ENCODE results near the gene PPP1R2B. TPM values are rescaled to one million over a fixed set of nuclear protein-coding genes. Genes with fewer than 3 reads are reported as not detected.

Gene PPP1R2B
- total RNA-seq, 4 donors from 2014 or later: not detected

DNA sequence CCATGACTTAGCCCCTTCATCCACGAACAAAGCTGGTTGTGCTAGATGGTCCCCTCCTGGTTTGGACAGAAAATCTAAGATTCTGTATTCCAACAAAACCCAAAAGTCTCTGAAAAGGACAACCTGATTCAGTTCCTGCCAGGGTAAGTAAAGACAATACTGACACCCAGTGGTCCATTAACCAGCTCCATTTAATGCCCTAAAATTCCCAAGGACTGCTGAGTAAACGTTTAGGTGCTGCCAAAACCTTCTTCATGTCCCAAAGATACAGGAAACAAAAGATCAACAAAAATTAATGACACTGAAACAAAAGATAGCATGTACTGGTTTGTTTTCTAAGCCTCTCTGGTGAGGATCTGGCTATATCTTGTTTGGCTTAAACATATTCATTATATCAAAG lies 25.3 kb upstream of the PPP1R2B start:
- H3K4me1 ChIP-seq: no peaks in the 10 kb centered on the region
- intact Hi-C loops (cut with DNase I): loop anchor here (2.0 to 10.0 kb wide), 2 partner anchors 880 to 1680 kb away; no protein-coding TSS in a partner anchor
- no peaks in the 10 kb centered on the region for H3K27me3 ChIP-seq
- H3K9me3 ChIP-seq: no peaks in the 10 kb centered on the region
- TF ChIP-seq EP300 (IDR thresholded peaks at IDR 0.05) (no peak), POLR2A (IDR thresholded peaks at IDR 0.05; ENCODE audit: low read depth) (no peak), POLR2AphosphoS5 (IDR thresholded peaks at IDR 0.05) (no peak)
- TF ChIP-seq, protein P1, sequence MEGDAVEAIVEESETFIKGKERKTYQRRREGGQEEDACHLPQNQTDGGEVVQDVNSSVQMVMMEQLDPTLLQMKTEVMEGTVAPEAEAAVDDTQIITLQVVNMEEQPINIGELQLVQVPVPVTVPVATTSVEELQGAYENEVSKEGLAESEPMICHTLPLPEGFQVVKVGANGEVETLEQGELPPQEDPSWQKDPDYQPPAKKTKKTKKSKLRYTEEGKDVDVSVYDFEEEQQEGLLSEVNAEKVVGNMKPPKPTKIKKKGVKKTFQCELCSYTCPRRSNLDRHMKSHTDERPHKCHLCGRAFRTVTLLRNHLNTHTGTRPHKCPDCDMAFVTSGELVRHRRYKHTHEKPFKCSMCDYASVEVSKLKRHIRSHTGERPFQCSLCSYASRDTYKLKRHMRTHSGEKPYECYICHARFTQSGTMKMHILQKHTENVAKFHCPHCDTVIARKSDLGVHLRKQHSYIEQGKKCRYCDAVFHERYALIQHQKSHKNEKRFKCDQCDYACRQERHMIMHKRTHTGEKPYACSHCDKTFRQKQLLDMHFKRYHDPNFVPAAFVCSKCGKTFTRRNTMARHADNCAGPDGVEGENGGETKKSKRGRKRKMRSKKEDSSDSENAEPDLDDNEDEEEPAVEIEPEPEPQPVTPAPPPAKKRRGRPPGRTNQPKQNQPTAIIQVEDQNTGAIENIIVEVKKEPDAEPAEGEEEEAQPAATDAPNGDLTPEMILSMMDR (IDR thresholded peaks at IDR 0.05): peak; percentile 49 to 66 (median 52)
- no peak overlapping the region for H3K4me3 ChIP-seq
- no peaks in the 10 kb centered on the region for H3K36me3 ChIP-seq
- H3K27ac ChIP-seq (replicated peaks in 1 of 4): no peak overlapping the region
- 24% methylated on average over 2 of the region's 2 CpGs for WGBS
- DNase-seq (ENCODE audit: extremely low spot score): no peak

DNA sequence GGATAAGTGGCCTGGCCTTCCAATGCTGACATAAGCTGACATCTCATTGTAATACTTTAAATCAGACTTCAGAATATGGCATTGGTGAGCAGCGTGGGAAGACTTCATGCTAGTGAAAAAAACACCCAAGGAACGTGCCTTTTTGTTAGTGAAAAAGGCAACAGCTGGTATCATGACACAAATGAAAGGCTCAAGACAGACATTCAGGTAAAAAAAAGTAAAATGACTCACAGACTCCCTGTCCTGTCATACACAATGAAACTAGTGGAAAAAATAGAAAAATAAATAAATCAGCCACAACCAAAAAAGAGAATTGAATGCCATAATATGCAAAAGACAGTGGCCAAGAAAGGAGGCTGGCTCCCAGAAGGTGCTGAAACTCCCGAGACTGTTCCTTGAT lies 24.4 kb upstream of the PPP1R2B start:
- DNase-seq (ENCODE audit: extremely low spot score): no peak
- intact Hi-C loops (cut with DNase I): loop anchor here (2.0 to 10.0 kb wide), 2 partner anchors 881 to 1681 kb away; no protein-coding TSS in a partner anchor
- Histone ChIP-seq H3K27ac (replicated peaks in 1 of 4) (no peak overlapping the region), H3K27me3 (no peaks in the 10 kb centered on the region), H3K9me3 (no peaks in the 10 kb centered on the region), H3K4me3 (no peak overlapping the region), H3K36me3 (no peaks in the 10 kb centered on the region), H3K4me1 (no peaks in the 10 kb centered on the region)
- TF ChIP-seq POLR2A (IDR thresholded peaks at IDR 0.05; ENCODE audit: low read depth) (no peak), POLR2AphosphoS5 (IDR thresholded peaks at IDR 0.05) (no peak), EP300 (IDR thresholded peaks at IDR 0.05) (no peak)
- TF ChIP-seq, protein P1 (IDR thresholded peaks at IDR 0.05): no peak
- WGBS: 84% methylated on average over 3 of the region's 3 CpGs

DNA sequence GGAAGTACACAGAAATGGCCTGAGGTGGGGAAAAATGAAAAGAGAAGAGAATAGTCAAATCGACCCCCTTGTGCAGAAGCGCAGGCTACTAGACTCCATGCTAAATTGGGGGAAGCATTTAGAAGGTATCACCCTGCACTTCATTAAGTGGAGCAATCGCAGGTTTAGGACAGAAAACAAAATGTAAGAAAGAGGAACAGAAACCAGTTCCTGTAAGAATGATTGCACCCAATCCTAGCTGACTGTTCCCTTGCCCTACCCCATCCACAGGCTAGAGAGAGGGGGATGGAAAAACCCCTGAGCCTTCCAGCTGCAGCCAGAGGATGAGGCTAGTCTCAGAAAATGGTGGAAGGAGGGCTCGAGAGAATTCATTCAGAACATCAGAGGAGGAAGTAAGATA lies 23.9 kb upstream of the PPP1R2B start:
- no peaks in the 10 kb centered on the region for H3K36me3 ChIP-seq
- no peak overlapping the region for H3K27ac ChIP-seq (replicated peaks in 1 of 4)
- intact Hi-C loops (cut with DNase I): loop anchor here (10.0 kb wide), 1 partner anchor 1681 kb away; no protein-coding TSS in a partner anchor
- DNase-seq (ENCODE audit: extremely low spot score): no peak
- TF ChIP-seq, protein P1 (IDR thresholded peaks at IDR 0.05): no peak
- no peak for TF ChIP-seq POLR2AphosphoS5 (IDR thresholded peaks at IDR 0.05)
- TF ChIP-seq POLR2A (IDR thresholded peaks at IDR 0.05; ENCODE audit: low read depth): no peak
- no peaks in the 10 kb centered on the region for H3K9me3 ChIP-seq
- no peaks in the 10 kb centered on the region for H3K27me3 ChIP-seq
- no peak overlapping the region for H3K4me3 ChIP-seq
- H3K4me1 ChIP-seq: no peaks in the 10 kb centered on the region
- WGBS: 81% methylated on average over 4 of the region's 4 CpGs

DNA sequence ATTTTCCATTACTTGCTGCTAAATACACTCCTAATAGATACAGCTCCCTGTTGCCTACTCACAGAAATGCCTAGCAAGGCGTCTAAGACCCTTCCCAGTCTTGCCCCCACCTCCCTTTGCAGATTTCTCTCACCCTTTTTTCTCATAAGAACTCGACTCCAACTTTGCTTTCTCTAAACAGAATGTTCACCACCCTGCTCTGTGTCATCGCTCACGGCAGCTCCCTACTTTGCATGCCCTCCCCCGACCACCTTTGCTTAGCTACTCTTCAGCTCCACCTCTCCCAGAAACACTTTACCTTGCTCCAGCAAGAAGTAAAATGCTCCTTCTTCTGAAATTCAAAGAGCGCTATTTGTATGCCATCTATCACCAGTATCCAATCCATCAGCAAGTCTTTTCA lies 15.2 kb upstream of the PPP1R2B start:
- H3K36me3 ChIP-seq: no peaks in the 10 kb centered on the region
- no peaks in the 10 kb centered on the region for H3K27me3 ChIP-seq
- DNase-seq (ENCODE audit: extremely low spot score): no peak
- no peaks in the 10 kb centered on the region for H3K9me3 ChIP-seq
- TF ChIP-seq POLR2A (IDR thresholded peaks at IDR 0.05; ENCODE audit: low read depth) (no peak), POLR2AphosphoS5 (IDR thresholded peaks at IDR 0.05) (no peak), EP300 (IDR thresholded peaks at IDR 0.05) (no peak)
- TF ChIP-seq, protein P1 (IDR thresholded peaks at IDR 0.05): no peak
- H3K27ac ChIP-seq (replicated peaks in 1 of 4): no peak overlapping the region
- intact Hi-C loops (cut with DNase I): no loop called here
- H3K4me1 ChIP-seq: no peaks in the 10 kb centered on the region
- whole genome bisulfite sequencing: 87% methylated on average over 6 of the region's 6 CpGs
- no peak overlapping the region for H3K4me3 ChIP-seq

DNA sequence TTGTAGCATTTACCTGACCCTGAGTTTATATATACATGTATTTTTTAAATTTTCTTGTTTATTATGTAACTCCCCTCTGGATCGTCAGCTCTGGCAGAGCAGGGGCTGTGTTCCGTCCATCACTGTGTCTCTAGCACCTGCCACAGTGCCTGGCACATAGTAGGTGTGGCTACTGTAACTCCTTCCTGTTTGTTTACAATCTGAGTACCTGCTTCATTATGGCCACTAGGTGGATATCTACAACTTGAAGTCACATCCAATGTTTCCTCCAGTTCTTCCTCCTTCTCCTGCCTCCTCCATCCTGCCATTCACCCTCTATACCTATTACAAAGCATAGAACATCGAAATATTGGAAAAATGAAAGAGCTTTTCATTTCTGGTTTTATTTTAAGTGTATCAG lies 14.2 kb upstream of the PPP1R2B start:
- TF ChIP-seq POLR2A (IDR thresholded peaks at IDR 0.05; ENCODE audit: low read depth) (no peak), POLR2AphosphoS5 (IDR thresholded peaks at IDR 0.05) (no peak), EP300 (IDR thresholded peaks at IDR 0.05) (no peak)
- no peak for DNase-seq (ENCODE audit: extremely low spot score)
- Histone ChIP-seq H3K4me1 (no peaks in the 10 kb centered on the region), H3K27me3 (no peaks in the 10 kb centered on the region), H3K27ac (replicated peaks in 1 of 4) (no peak overlapping the region), H3K9me3 (no peaks in the 10 kb centered on the region), H3K4me3 (no peak overlapping the region), H3K36me3 (no peaks in the 10 kb centered on the region)
- 91% methylated on average over 3 of the region's 3 CpGs for WGBS
- intact Hi-C loops (cut with DNase I): no loop called here
